HepG2 (cell line): ENCODE data around the gene LAMA1.

ENCODE experiments used
- ADNP ChIP-seq: sonication (generic); formaldehyde crosslinking; IDR thresholded peaks from 2 replicates; pipeline ENCODE4 v1.4.0; 2020; ENCODE audit warnings: missing genetic modification reagents
- CEBPB ChIP-seq: IDR thresholded peaks from 2 replicates; pipeline ENCODE4 v1.6.1; 2011; ENCODE audit warnings: low read depth, low read length, improper control_type of control experiment, borderline replicate concordance
- CREB1 ChIP-seq, 2 experiments: fragments of 450-650 bp in 1 of 2; IDR thresholded peaks; 2 replicates each; pipeline ENCODE4 v1.6.1; 2016 to 2017; ENCODE audit warnings: control low read depth in 1 of 2, mild to moderate bottlenecking in 1 of 2, missing compliant biosample characterization in 1 of 2, missing genetic modification characterization in 1 of 2
- KAT7 ChIP-seq: IDR thresholded peaks from 2 replicates; pipeline ENCODE4 v1.6.1; 2018; ENCODE audit warnings: borderline replicate concordance, missing compliant biosample characterization
- NFRKB ChIP-seq: fragments of 450-650 bp; IDR thresholded peaks from 2 replicates; pipeline ENCODE4 v1.6.1; 2017
- PBX3 ChIP-seq: sonication (generic); formaldehyde crosslinking; IDR thresholded peaks from 2 replicates; pipeline ENCODE4 v1.8.1; 2023; ENCODE audit warnings: missing genetic modification reagents, inconsistent platforms, borderline replicate concordance
- RBM22 ChIP-seq: fragments of 200-400 bp; formaldehyde crosslinking; optimal IDR thresholded peaks from 2 replicates; pipeline ENCODE3; 2017; ENCODE audit warnings: mild to moderate bottlenecking, low read length, moderate library complexity
- ZBTB34 ChIP-seq: sonication (generic); formaldehyde crosslinking; IDR thresholded peaks from 2 replicates; pipeline ENCODE4 v1.8.0; 2022; ENCODE audit warnings: mild to moderate bottlenecking, missing genetic modification reagents
- ZNF263 ChIP-seq: sonication (generic); formaldehyde crosslinking; IDR thresholded peaks from 2 replicates; pipeline ENCODE4 v1.4.0; 2020; ENCODE audit warnings: missing genetic modification reagents
- ZNF589 ChIP-seq: sonication (generic); formaldehyde crosslinking; conservative IDR thresholded peaks from 2 replicates; pipeline ENCODE4 v1.8.0; 2022; ENCODE audit warnings: mild to moderate bottlenecking, moderate library complexity, missing genetic modification reagents
- TF ChIP-seq, protein P1 (sequence below): sonication (generic); formaldehyde crosslinking; IDR thresholded peaks from 2 replicates; pipeline ENCODE4 v1.4.0; 2020; ENCODE audit warnings: mild to moderate bottlenecking, missing genetic modification reagents
- TF ChIP-seq, protein P2 (sequence below), 2 experiments: IDR thresholded peaks; 2 replicates each; pipeline ENCODE4 v1.6.1; 2011 to 2012; ENCODE audit warnings: low read length in 2 of 2, borderline replicate concordance in 1 of 2, low read depth in 1 of 2, mild to moderate bottlenecking in 1 of 2, moderate library complexity in 1 of 2

- TF ChIP-seq CREB1 (IDR thresholded peaks at IDR 0.05) (no peak), CREB1 (CRISPR knock-in tag; IDR thresholded peaks at IDR 0.05) (no peak), PBX3 (CRISPR knock-in tag) (no peak), NFRKB (no peak), ZNF589 (CRISPR knock-in tag) (no peak), ZBTB34 (CRISPR knock-in tag) (no peak), ADNP (no peak), RBM22 (no peak), KAT7 (CRISPR knock-in tag) (no peak), CEBPB (no peak), ZNF263 (CRISPR knock-in tag) (no peak)
- TF ChIP-seq, protein P1, sequence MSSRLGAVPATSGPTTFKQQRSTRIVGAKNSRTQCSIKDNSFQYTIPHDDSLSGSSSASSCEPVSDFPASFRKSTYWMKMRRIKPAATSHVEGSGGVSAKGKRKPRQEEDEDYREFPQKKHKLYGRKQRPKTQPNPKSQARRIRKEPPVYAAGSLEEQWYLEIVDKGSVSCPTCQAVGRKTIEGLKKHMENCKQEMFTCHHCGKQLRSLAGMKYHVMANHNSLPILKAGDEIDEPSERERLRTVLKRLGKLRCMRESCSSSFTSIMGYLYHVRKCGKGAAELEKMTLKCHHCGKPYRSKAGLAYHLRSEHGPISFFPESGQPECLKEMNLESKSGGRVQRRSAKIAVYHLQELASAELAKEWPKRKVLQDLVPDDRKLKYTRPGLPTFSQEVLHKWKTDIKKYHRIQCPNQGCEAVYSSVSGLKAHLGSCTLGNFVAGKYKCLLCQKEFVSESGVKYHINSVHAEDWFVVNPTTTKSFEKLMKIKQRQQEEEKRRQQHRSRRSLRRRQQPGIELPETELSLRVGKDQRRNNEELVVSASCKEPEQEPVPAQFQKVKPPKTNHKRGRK (CRISPR knock-in tag) = no peak
- TF ChIP-seq, protein P2, sequence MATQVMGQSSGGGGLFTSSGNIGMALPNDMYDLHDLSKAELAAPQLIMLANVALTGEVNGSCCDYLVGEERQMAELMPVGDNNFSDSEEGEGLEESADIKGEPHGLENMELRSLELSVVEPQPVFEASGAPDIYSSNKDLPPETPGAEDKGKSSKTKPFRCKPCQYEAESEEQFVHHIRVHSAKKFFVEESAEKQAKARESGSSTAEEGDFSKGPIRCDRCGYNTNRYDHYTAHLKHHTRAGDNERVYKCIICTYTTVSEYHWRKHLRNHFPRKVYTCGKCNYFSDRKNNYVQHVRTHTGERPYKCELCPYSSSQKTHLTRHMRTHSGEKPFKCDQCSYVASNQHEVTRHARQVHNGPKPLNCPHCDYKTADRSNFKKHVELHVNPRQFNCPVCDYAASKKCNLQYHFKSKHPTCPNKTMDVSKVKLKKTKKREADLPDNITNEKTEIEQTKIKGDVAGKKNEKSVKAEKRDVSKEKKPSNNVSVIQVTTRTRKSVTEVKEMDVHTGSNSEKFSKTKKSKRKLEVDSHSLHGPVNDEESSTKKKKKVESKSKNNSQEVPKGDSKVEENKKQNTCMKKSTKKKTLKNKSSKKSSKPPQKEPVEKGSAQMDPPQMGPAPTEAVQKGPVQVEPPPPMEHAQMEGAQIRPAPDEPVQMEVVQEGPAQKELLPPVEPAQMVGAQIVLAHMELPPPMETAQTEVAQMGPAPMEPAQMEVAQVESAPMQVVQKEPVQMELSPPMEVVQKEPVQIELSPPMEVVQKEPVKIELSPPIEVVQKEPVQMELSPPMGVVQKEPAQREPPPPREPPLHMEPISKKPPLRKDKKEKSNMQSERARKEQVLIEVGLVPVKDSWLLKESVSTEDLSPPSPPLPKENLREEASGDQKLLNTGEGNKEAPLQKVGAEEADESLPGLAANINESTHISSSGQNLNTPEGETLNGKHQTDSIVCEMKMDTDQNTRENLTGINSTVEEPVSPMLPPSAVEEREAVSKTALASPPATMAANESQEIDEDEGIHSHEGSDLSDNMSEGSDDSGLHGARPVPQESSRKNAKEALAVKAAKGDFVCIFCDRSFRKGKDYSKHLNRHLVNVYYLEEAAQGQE (IDR thresholded peaks at IDR 0.05; ENCODE audit: borderline replicate concordance in 1 of 2, low read depth in 1 of 2, low read length in 2 of 2) = no peak
These were observed 94.5 kb downstream of the LAMA1 start for GRCh38 chr18:7023063-7023580.
